ENCODE data around the gene RAP1A. TPM values are rescaled to one million over a fixed set of nuclear protein-coding genes. Genes with fewer than 3 reads are reported as not detected.

Gene RAP1A
- polyA plus RNA-seq, 3 donors from 2014 or later, result 45.6 to 67.3 (median 61.1) TPM

- H3K36me3 Mint-ChIP-seq, result peaks cover 0 to 10% (median 6%) of the 10 kb centered on the region in 3 donors
These were observed 28.1 kb downstream of the RAP1A start for GRCh38 chr1:111647736-111648135.

GRCh38 chr1:111648806-111649205 lies 29.2 kb downstream of the RAP1A start:
- DNase-seq, result no peak
- H3K27me3 Mint-ChIP-seq (ENCODE audit: low read depth in 3 of 3), result peaks cover 0 to 3% (median 0%) of the 10 kb centered on the region in 3 donors
- peak overlapping the region in 4 of 5 donors; percentile 24 to 41 (median 32) for H3K4me3 Mint-ChIP-seq
- H3K4me1 Mint-ChIP-seq, result peaks cover 77 to 93% of the 10 kb centered on the region in 2 donors
- H3K9me3 Mint-ChIP-seq, result no peaks in the 10 kb centered on the region
- peaks cover 0 to 6% (median 3%) of the 10 kb centered on the region in 3 donors for H3K36me3 Mint-ChIP-seq
- peak overlapping the region; percentile 21 to 86 (median 72) for H3K27ac Mint-ChIP-seq

More at GRCh38 chr1:111647736-111648135, 28.1 kb downstream of the RAP1A start:
- peaks cover 0 to 1% (median 0%) of the 10 kb centered on the region in 3 donors for H3K27me3 Mint-ChIP-seq (ENCODE audit: low read depth in 3 of 3)
- peak overlapping the region; percentile 64 to 91 (median 84) for H3K27ac Mint-ChIP-seq
- H3K9me3 Mint-ChIP-seq, result no peaks in the 10 kb centered on the region
- H3K4me3 Mint-ChIP-seq, result peak overlapping the region; percentile 4 to 56 (median 43)
- no peak for DNase-seq
- H3K4me1 Mint-ChIP-seq, result peaks cover 79 to 93% of the 10 kb centered on the region in 2 donors

GRCh38 chr1:111649227-111649626 lies 29.6 kb downstream of the RAP1A start:
- Mint-ChIP-seq H3K4me1 (peaks cover 77 to 93% of the 10 kb centered on the region in 2 donors), H3K4me3 (no peak overlapping the region), H3K27ac (peak overlapping the region in 5 of 6 donors; percentile 3 to 86 (median 67)), H3K27me3 (ENCODE audit: low read depth in 3 of 3) (peaks cover 0 to 3% (median 0%) of the 10 kb centered on the region in 3 donors), H3K36me3 (peaks cover 0 to 2% (median 0%) of the 10 kb centered on the region in 3 donors), H3K9me3 (no peaks in the 10 kb centered on the region)
- DNase-seq, result no peak

GRCh38 chr1:111649648-111650047 lies 30.1 kb downstream of the RAP1A start:
- Mint-ChIP-seq H3K4me1 (peaks cover 74 to 93% of the 10 kb centered on the region in 2 donors), H3K4me3 (no peak overlapping the region), H3K36me3 (no peaks in the 10 kb centered on the region), H3K9me3 (no peaks in the 10 kb centered on the region), H3K27me3 (ENCODE audit: low read depth in 3 of 3) (peaks cover 0 to 3% (median 0%) of the 10 kb centered on the region in 3 donors), H3K27ac (peak overlapping the region in 2 of 6 donors; percentile 44 to 53)
- no peak for DNase-seq

- peak overlapping the region; percentile 18 to 84 (median 66) for H3K27ac Mint-ChIP-seq
- H3K27me3 Mint-ChIP-seq (ENCODE audit: low read depth in 3 of 3), result peaks cover 0 to 2% (median 0%) of the 10 kb centered on the region in 3 donors
- peak overlapping the region in 1 of 5 donors; percentile 56 for H3K4me3 Mint-ChIP-seq
- H3K9me3 Mint-ChIP-seq, result no peaks in the 10 kb centered on the region
- H3K36me3 Mint-ChIP-seq, result no peaks in the 10 kb centered on the region
- DNase-seq, result no peak
- H3K4me1 Mint-ChIP-seq, result peaks cover 56 to 84% of the 10 kb centered on the region in 2 donors
These were observed 34.1 kb downstream of the RAP1A start for GRCh38 chr1:111653709-111654108.

GRCh38 chr1:111654839-111655238 lies 35.2 kb downstream of the RAP1A start:
- Mint-ChIP-seq H3K27ac (peak overlapping the region in 5 of 6 donors; percentile 12 to 85 (median 58)), H3K9me3 (no peaks in the 10 kb centered on the region), H3K4me1 (peaks cover 48 to 73% of the 10 kb centered on the region in 2 donors), H3K4me3 (no peak overlapping the region), H3K27me3 (ENCODE audit: low read depth in 3 of 3) (peaks cover 0 to 2% (median 0%) of the 10 kb centered on the region in 3 donors), H3K36me3 (no peaks in the 10 kb centered on the region)
- DNase-seq, result no peak

- H3K9me3 Mint-ChIP-seq, result no peaks in the 10 kb centered on the region
- peaks cover 41 to 58% of the 10 kb centered on the region in 2 donors for H3K4me1 Mint-ChIP-seq
- DNase-seq, result peak; percentile 30 to 37 (median 37)
- peaks cover 0 to 2% (median 0%) of the 10 kb centered on the region in 3 donors for H3K27me3 Mint-ChIP-seq (ENCODE audit: low read depth in 3 of 3)
- H3K36me3 Mint-ChIP-seq, result no peaks in the 10 kb centered on the region
- peak overlapping the region in 1 of 5 donors; percentile 29 for H3K4me3 Mint-ChIP-seq
- peak overlapping the region; percentile 54 to 81 (median 67) for H3K27ac Mint-ChIP-seq
These were observed 36.8 kb downstream of the RAP1A start for GRCh38 chr1:111656086-111657017.

- DNase-seq, result no peak
- peaks cover 47 to 57% of the 10 kb centered on the region in 2 donors for H3K4me1 Mint-ChIP-seq
- no peaks in the 10 kb centered on the region for H3K36me3 Mint-ChIP-seq
- H3K27me3 Mint-ChIP-seq (ENCODE audit: low read depth in 3 of 3), result no peaks in the 10 kb centered on the region
- H3K9me3 Mint-ChIP-seq, result no peaks in the 10 kb centered on the region
- peak overlapping the region in 2 of 6 donors; percentile 41 to 63 for H3K27ac Mint-ChIP-seq
- H3K4me3 Mint-ChIP-seq, result no peak overlapping the region
These were observed 39.0 kb downstream of the RAP1A start for GRCh38 chr1:111658622-111659021.

- no peaks in the 10 kb centered on the region for H3K9me3 Mint-ChIP-seq
- DNase-seq, result no peak
- H3K4me3 Mint-ChIP-seq, result no peak overlapping the region
- no peaks in the 10 kb centered on the region for H3K36me3 Mint-ChIP-seq
- no peaks in the 10 kb centered on the region for H3K27me3 Mint-ChIP-seq (ENCODE audit: low read depth in 3 of 3)
- H3K4me1 Mint-ChIP-seq, result peaks cover 51 to 59% of the 10 kb centered on the region in 2 donors
- no peak overlapping the region for H3K27ac Mint-ChIP-seq
These were observed 40.9 kb downstream of the RAP1A start for GRCh38 chr1:111660204-111661150.

GRCh38 chr1:111664652-111665051 lies 45.1 kb downstream of the RAP1A start:
- Mint-ChIP-seq H3K27ac (peak overlapping the region; percentile 20 to 90 (median 72)), H3K4me3 (peak overlapping the region in 4 of 5 donors; percentile 2 to 65 (median 34)), H3K4me1 (peaks cover 56 to 70% of the 10 kb centered on the region in 2 donors), H3K27me3 (ENCODE audit: low read depth in 3 of 3) (no peaks in the 10 kb centered on the region), H3K36me3 (no peaks in the 10 kb centered on the region), H3K9me3 (no peaks in the 10 kb centered on the region)
- DNase-seq, result no peak

GRCh38 chr1:111665497-111665896 lies 45.9 kb downstream of the RAP1A start:
- no peak for DNase-seq
- H3K27me3 Mint-ChIP-seq (ENCODE audit: low read depth in 3 of 3), result no peaks in the 10 kb centered on the region
- H3K27ac Mint-ChIP-seq, result peak overlapping the region in 5 of 6 donors; percentile 41 to 67 (median 58)
- H3K4me1 Mint-ChIP-seq, result peaks cover 65 to 78% of the 10 kb centered on the region in 2 donors
- H3K4me3 Mint-ChIP-seq, result no peak overlapping the region
- H3K36me3 Mint-ChIP-seq, result no peaks in the 10 kb centered on the region
- H3K9me3 Mint-ChIP-seq, result no peaks in the 10 kb centered on the region

- peak overlapping the region in 4 of 6 donors; percentile 13 to 80 (median 40) for H3K27ac Mint-ChIP-seq
- no peaks in the 10 kb centered on the region for H3K36me3 Mint-ChIP-seq
- no peak overlapping the region for H3K4me3 Mint-ChIP-seq
- H3K4me1 Mint-ChIP-seq, result peaks cover 75 to 92% of the 10 kb centered on the region in 2 donors
- H3K9me3 Mint-ChIP-seq, result no peaks in the 10 kb centered on the region
- H3K27me3 Mint-ChIP-seq (ENCODE audit: low read depth in 3 of 3), result no peaks in the 10 kb centered on the region
- DNase-seq, result no peak
These were observed 47.2 kb downstream of the RAP1A start for GRCh38 chr1:111666828-111667227.

GRCh38 chr1:111669268-111669667 lies 49.7 kb downstream of the RAP1A start:
- H3K4me1 Mint-ChIP-seq, result peaks cover 74 to 94% of the 10 kb centered on the region in 2 donors
- no peak overlapping the region for H3K4me3 Mint-ChIP-seq
- no peaks in the 10 kb centered on the region for H3K36me3 Mint-ChIP-seq
- no peaks in the 10 kb centered on the region for H3K9me3 Mint-ChIP-seq
- no peaks in the 10 kb centered on the region for H3K27me3 Mint-ChIP-seq (ENCODE audit: low read depth in 3 of 3)
- peak overlapping the region; percentile 19 to 83 (median 60) for H3K27ac Mint-ChIP-seq
- no peak for DNase-seq
